Erythroblast (primary cell): ENCODE data around the gene CDC5L.

Source experiments
- GATA1 ChIP-seq: IDR thresholded peaks from 2 replicates; pipeline ENCODE4 v1.6.1; 2011; ENCODE audit warnings: low read depth, mild to moderate bottlenecking, control low read depth, low read length, moderate library complexity
- POLR2A ChIP-seq: IDR thresholded peaks from 2 replicates; pipeline ENCODE4 v1.6.1; 2011; ENCODE audit warnings: mild to moderate bottlenecking, low read length

- TF ChIP-seq POLR2A: no peak
- no peak for TF ChIP-seq GATA1
Measured at GRCh38 chr6:44409207-44409794, 21.8 kb downstream of the CDC5L start.
